GM18909 (cell line): ENCODE data around the gene LRRC75A.
"Not testable (repeated sequence)": the region's sequence is repeated elsewhere in the genome, so short reads cannot be mapped to it uniquely, and the experiment has no call there.

ENCODE experiments used
- ATAC-seq: cut with Tn5 transposase; IDR thresholded peaks from one replicate; pipeline ENCODE4 v1.9.1; 2021; ENCODE audit warnings: mild to moderate bottlenecking; ENCODE audit not compliant: unreplicated experiment, poor library complexity

Gene LRRC75A

DNA sequence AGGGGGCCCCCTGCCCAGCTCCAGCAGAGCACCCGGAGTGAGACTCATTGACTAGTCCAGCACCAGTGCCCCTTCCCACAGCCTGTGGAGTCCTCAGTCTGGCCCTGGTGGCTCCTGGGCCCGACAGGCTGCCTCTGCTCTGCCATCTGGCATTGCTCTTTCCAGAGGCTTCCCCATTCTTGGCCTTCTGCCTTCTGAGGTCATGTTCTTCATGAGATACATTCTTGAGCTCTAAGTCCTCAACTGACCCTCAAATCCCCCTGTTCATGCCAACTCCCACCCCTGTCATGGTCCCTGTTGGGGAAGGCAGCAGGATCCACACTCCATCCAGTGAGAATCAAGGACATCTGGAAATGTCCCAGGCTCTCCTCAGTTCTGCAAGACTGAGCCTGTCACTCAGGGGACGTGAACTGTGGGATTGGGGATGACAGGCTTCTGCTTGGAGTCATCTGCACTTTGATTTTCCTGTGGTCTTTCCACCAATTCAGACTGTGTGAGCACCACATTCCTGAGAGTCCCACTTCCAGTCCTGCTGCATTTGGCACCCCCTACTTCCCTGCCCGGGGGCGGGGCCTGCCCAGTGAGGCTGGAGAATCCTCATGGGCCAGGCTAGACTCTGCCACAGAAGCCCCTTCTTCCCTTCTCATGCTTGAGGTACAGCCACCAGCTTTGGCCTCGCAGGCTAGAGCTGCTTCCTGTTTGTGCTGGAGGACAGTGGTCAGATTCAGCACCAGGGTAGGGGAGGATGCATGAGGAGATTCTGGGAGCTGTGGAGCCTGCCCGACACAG is 73.9 kb downstream of the LRRC75A start:
- ATAC-seq: no peak

DNA sequence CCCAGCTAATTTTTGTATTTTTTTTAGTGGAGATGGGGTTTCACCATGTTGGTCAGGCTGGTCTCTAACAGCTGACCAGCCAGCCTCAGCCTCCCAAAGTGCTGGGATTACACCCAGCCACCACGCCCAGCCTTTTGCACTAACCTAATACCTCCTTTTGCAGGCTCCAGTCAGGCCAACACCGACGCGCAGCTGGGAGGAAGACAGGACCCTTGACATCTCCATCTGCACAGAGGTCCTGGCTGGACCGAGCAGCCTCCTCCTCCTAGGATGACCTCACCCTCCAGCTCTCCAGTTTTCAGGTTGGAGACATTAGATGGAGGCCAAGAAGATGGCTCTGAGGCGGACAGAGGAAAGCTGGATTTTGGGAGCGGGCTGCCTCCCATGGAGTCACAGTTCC is 74.6 kb downstream of the LRRC75A start:
- ATAC-seq: no peak

DNA sequence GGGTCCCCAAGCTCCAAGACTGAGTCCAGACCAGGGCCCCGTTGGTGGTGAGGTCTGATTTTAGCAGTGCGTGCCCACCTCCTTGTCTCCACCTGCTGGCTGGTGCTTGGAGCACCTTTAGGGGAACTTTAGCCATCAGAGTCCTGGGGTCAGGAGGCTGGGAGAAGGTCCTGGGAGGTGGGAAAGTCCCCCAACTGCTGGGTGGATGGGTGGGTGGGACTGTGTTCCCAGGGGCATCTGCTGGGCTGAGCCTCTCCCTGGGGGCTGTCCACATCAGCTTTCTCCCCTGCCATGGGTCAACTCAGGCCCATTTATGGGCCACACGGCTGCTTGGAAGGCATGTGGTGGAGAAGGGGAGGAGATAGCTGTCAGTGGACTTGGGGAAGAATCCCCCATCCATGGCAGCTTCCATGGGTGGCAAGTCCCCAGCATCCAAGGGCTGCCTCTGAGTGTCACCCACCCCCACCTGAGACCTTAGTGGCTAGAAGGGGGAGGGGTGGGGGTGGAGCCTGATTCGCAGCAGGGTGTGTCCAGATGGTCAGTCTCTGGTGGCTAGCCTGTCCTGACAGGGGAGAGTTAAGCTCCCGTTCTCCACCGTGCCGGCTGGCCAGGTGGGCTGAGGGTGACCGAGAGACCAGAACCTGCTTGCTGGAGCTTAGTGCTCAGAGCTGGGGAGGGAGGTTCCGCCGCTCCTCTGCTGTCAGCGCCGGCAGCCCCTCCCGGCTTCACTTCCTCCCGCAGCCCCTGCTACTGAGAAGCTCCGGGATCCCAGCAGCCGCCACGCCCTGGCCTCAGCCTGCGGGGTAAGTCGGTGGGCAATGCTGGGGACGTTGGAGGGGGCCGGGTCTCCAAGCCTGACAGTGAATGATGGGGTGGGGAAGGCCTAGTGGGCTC is 76.7 kb downstream of the LRRC75A start, which contains the start of gene TRPV2:
TSS of gene TRPV2 (plus strand) at position 541 of the 894 bp plus-strand sequence. CDS start 2,098 bp downstream, outside the sequence.
- ATAC-seq: peak; percentile 40

DNA sequence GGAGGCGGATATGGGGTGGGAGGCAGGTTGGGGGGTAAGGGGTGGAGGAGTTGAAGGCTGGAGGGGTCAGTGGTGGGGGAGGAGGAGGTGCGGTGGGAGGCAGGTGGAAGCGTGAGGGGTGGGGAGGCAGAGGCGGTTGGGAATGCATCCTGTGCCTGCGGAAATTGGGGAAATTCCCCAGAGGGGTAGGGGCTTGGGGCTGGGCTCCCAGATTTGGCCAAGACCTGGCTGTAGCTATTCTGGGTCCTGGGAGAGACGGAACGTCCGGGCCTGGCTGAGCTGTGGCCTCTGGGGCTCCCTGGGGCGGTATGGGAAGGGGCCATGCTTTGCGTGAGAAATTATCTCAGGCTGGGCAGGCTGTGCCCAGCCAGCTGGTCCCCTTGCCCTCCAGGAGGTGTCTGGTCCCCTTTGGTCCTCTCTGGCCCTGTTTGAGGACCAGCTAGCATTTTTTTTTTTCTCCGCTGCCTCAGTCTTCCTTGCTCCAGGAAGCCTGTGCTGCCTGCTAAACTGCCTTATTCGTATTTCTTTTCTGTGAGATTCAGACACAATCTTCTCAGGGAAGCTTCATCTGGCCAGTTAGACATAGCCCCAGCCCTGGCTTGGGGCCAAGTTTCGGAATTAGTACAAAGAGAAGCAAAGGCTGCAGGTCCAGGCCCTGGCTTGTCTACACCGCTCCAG is 83.9 kb downstream of the LRRC75A start:
- peak; percentile 89 for ATAC-seq

DNA sequence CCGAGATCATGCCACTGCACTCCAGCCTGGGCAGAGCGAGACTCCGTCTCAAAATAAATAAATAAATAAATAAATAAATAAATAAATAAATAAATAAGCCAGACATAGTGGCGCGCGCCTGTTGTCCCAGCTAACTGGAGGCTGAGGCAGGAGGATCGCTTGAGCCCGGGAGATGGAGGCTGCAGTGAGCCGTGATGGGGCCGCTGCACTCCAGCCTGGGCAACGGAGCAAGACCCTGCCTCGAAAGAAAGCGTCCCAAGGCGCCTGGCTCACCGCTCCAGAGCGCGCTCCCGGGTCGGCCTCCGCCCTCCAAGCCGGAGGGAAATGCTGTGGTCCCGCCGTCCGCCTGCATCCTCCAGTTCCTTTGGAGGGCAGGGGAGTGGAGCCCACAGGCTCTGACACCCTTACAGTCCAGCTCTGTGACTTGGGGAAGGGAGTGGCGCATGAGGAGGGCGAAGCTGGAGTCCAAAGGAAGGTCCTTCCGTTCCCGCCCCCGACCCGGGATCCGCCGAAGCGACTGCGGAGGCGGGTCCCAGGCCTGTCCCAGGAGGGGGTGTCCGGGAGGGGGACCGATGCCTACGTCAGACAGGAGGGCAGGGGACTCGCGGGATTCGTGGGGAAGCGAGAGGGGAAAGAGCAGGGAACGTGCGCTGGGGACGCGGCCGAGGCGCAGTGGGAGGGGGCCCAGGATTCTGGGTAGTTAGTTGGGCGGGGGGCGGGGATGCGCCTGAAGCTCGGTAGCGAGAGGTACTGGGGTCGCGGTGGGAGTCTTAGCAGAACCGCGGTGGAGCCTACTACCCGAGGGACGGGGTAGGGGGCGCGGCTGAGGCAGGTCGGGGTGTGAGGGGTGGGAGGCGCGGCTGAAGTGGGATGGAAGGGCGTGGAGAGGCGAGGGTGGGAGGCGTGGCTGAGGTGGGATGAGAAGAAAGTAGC is 85.0 kb downstream of the LRRC75A start:
- ATAC-seq: no peak

DNA sequence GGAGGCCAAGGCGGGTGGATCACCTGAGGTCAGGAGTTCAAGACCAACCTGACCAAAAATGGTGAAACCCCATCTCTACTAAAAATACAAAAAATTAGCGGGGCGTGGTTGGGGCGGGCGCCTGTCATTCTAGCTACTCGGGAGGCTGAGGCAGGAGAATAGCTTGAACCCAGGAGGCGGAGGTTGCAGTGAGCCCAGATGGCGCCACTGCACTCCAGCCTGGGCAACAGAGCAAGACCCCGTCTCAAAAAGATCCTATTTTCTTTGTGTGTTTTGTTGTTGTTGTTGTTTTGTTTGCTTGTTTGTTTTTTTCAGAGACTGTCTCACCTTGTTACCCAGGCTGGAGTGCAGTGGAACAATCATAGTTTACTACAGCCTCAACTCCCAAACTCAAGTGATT is 88.1 kb downstream of the LRRC75A start:
- not testable (repeated sequence) for ATAC-seq

DNA sequence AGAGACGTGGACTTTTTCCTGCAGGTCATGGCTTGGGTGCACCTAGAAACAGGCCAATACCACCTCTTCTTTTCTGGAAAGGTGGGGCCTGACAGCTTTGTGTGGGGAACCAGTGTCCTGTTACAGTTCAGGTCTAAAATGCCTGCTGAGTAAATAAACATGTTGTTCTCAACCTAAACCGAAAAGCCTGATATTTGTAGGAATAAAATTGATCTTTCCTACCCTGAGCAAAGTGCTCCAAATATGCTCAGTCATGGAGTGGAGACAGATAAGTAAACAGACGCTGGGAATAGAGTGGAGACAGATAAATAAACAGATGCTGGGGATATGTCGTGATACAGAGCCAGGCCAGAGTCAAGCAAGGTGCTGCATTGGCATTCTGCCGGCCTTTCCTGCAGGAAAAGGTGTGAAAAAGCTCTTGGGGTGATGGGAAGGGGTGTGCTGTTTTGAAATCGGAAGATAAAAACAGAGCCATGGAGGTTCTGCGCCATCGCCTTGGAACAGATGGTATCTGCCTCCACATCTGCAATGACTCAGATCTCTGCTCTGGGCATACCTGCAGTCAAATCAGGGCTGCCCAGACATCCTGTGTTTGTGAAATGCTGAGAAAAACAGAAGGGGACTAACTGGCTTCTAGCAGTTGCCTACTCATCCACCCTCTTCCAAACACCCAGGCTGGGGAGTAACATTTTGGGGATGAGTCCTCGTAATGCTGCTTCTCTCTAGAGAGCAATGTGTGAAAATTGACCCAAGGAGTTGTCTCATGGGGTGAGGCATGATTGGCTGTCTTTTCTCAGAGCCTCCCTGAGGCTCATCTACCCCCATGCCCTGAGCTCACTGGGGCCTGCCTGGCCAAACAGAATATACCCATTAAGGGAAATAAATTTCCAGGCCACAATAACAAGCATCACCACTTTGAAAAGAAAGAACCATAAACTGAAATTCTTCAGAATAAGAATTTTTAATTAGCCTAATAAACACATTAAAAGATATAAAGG is 93.4 kb downstream of the LRRC75A start:
- peak; percentile 73 for ATAC-seq

DNA sequence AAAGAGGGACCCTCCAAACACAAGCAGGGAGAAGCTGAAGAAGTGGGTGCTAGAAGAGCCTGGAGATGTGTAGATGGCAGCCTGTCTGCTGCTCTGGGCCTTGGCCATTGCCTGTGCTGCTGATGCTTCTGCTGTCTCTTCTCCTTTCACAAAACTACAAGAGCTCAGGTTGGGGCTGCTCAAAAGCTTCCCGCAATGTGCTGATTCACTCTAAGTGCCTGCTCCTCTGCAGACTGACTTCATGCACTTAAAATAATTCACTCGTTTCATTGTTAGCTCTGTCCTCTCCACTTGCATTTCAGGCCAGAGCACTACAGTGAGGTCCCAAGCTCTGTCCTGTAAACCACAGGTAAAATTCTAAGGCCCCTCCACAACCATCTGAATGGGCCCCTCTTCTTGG is 95.3 kb downstream of the LRRC75A start:
- not testable (repeated sequence) for ATAC-seq

DNA sequence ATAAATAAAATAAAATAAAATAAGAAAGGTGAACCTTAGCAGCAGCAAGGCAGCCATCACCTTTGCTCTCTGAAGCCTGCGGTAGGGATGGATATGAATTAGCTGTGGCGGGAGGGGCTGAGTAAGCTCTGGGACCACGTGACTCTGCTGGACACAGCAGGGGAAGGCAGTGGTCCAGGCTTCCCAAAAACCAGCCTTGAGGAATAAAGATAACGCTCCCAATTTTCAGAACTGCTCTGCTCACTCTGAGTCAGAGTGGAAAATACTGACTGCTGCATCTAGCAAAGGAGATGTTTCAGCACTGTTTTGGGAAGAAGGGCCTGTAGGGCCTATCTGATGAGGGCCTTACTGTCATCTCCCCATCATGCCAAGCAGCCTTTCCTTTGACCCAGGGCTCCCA is 96.1 kb downstream of the LRRC75A start:
- not testable (repeated sequence) for ATAC-seq

DNA sequence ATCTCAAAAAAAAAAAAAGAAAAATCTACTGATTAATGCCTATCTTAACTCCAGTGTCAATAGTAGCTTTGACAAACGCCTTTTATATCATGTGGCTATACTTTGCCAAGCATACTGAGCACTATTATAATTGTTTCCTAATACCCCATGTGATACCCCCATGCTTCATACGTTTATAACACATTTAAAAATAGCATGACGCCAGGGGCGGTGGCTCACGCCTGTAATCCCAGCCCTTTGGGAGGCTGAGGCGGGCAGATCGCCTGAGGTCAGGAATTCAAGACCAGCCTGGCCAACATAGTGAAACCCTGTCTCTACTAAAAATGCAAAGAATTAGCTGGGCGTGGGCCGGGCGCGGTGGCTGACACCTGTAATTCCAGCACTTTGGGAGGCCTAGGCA is 99.5 kb downstream of the LRRC75A start:
- not testable (repeated sequence) for ATAC-seq
